Sigmoid colon (tissue), 3 donors: ENCODE measurements around the gene CDC14B.

Experiments
- CTCF ChIP-seq, 4 experiments: fragments of 450-650 bp in 3 of 4; fragments of 200-600 bp in 1 of 4; IDR thresholded peaks; one replicate each; pipeline ENCODE4 v1.5.1; 2016 to 2019; ENCODE audit warnings: antibody characterized with exemption in 4 of 4, mild to moderate bottlenecking in 3 of 4, moderate library complexity in 2 of 4
- POLR2A ChIP-seq, 2 donors: fragments of 450-650 bp; IDR thresholded peaks; one replicate each; pipeline ENCODE4 v1.6.1; 2016; ENCODE audit warnings: antibody characterized with exemption in 2 of 2, mild to moderate bottlenecking in 2 of 2, moderate library complexity in 2 of 2

DNA sequence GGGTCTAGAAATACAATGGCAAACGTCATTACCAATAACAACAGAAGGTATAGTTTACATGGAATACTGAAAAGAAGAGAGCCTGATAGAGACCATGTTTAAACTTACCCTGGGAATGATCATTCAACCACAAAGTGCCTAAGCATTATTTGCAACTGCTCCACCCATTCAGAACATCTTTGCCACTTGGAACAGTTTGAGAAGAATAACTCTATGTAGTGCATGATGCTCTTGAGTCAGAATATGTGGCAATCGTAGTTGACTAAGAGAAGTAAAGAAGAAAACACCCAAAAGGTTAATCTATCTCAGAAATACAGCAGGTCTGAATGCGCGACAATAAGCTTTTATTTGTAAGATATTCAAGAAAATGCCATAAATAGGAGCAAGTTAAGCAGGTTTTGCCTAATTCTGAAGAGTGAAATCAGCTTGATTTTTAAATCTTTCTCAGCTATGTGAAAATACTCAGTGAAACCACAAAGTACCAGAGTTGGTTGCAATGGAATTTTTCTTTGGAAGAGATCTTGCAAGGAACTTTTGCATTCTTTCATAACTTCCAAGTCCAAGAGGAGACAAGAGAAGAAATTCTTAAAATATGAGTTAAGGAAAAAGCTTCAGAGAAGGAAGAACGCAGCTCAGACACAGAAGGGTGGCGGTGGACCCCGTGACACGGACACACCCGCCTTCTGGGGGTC is 105.4 kb downstream of the CDC14B start:
- TF ChIP-seq POLR2A (IDR thresholded peaks at IDR 0.05) = no peak
- TF ChIP-seq CTCF (IDR thresholded peaks at IDR 0.05) = no peak
